Measurements from ENCODE around the gene WDFY2. TPM values are rescaled to one million over a fixed set of nuclear protein-coding genes. Genes with fewer than 3 reads are reported as not detected.

The WDFY2 gene
- polyA plus RNA-seq, 1 donor from 2014 or later, result 5.3 TPM

DNA sequence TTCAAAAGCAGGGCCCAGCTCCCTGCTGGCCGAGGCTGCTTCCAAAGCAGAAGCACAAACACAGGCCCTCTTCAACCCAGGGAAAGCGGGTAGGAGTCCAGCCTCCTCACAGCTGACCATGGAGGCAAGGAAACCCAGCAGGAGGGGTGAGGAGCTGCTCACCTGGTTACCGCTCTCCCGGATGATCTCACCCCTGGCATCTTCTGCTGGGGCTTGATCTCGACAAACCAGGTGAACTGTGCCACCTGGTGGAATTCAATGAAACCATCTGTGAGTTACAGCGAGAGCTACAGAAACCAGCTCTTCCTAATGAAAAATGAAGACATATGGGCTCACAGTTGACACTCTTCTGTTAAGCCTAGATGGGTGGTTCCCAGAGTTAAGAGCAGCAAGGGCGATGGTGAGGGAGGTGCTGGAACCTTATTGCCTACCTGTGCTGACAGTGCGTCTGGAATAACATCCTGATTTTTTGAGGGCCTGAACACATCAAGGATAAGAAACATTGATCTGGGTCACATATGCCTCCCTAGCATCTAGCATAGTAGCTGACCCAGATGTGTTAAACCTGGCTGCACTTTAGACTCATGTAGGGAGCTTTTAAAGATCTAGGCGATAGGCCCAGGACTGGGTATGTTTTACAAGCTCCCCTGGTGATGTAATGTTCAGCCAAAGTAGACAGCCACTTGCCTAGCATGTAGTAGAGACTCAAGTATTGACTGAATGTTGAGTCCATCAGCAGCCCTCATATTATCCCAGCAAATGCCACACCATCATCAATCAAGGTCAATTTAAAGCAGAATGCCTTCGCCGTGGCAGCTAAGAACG is 213.6 kb downstream of the WDFY2 start:
- Histone ChIP-seq H3K4me3 (ENCODE audit: low read length) (no peak overlapping the region), H4K20me1 (ENCODE audit: insufficient read depth) (no peaks in the 10 kb centered on the region), H3K79me2 (replicated peaks; ENCODE audit: insufficient read depth, low read length) (no peaks in the 10 kb centered on the region), H2AFZ (ENCODE audit: low read depth, low read length) (no peak overlapping the region), H3K9me3 (ENCODE audit: low read length) (no peaks in the 10 kb centered on the region), H3K36me3 (ENCODE audit: insufficient read depth, low read length) (no peaks in the 10 kb centered on the region), H3K27ac (ENCODE audit: low read length) (no peak overlapping the region), H3K9me2 (ENCODE audit: insufficient read depth, low read length) (no peaks in the 10 kb centered on the region), H3K4me2 (ENCODE audit: low read length) (no peak overlapping the region), H3F3A (ENCODE audit: insufficient read depth, low read length, poor library complexity, severe bottlenecking) (no peaks in the 10 kb centered on the region), H3K9ac (ENCODE audit: low read length) (no peak overlapping the region), H3K27me3 (ENCODE audit: insufficient read depth, low read depth, low read length) (no peaks in the 10 kb centered on the region)
- no peak for TF ChIP-seq MXI1 (conservative IDR thresholded peaks at IDR 0.05; ENCODE audit: poor library complexity, severe bottlenecking)
- TF ChIP-seq, protein P1, sequence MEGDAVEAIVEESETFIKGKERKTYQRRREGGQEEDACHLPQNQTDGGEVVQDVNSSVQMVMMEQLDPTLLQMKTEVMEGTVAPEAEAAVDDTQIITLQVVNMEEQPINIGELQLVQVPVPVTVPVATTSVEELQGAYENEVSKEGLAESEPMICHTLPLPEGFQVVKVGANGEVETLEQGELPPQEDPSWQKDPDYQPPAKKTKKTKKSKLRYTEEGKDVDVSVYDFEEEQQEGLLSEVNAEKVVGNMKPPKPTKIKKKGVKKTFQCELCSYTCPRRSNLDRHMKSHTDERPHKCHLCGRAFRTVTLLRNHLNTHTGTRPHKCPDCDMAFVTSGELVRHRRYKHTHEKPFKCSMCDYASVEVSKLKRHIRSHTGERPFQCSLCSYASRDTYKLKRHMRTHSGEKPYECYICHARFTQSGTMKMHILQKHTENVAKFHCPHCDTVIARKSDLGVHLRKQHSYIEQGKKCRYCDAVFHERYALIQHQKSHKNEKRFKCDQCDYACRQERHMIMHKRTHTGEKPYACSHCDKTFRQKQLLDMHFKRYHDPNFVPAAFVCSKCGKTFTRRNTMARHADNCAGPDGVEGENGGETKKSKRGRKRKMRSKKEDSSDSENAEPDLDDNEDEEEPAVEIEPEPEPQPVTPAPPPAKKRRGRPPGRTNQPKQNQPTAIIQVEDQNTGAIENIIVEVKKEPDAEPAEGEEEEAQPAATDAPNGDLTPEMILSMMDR (IDR thresholded peaks at IDR 0.05; ENCODE audit: poor library complexity, severe bottlenecking), result peak; percentile 90
- TF ChIP-seq TAF1 (IDR thresholded peaks at IDR 0.05; ENCODE audit: low read depth), result no peak
- peak; percentile 93 for TF ChIP-seq RAD21 (conservative IDR thresholded peaks at IDR 0.05)
- peak; percentile 96 for TF ChIP-seq SMC3 (conservative IDR thresholded peaks at IDR 0.05; ENCODE audit: poor library complexity)
- TF ChIP-seq EP300 (conservative IDR thresholded peaks at IDR 0.05; ENCODE audit: poor library complexity, severe bottlenecking), result peak; percentile 28
- no peak for TF ChIP-seq EZH2 (IDR thresholded peaks at IDR 0.05; ENCODE audit: borderline replicate concordance, insufficient read depth, low read length, poor library complexity, severe bottlenecking)
- TF ChIP-seq, protein P2, sequence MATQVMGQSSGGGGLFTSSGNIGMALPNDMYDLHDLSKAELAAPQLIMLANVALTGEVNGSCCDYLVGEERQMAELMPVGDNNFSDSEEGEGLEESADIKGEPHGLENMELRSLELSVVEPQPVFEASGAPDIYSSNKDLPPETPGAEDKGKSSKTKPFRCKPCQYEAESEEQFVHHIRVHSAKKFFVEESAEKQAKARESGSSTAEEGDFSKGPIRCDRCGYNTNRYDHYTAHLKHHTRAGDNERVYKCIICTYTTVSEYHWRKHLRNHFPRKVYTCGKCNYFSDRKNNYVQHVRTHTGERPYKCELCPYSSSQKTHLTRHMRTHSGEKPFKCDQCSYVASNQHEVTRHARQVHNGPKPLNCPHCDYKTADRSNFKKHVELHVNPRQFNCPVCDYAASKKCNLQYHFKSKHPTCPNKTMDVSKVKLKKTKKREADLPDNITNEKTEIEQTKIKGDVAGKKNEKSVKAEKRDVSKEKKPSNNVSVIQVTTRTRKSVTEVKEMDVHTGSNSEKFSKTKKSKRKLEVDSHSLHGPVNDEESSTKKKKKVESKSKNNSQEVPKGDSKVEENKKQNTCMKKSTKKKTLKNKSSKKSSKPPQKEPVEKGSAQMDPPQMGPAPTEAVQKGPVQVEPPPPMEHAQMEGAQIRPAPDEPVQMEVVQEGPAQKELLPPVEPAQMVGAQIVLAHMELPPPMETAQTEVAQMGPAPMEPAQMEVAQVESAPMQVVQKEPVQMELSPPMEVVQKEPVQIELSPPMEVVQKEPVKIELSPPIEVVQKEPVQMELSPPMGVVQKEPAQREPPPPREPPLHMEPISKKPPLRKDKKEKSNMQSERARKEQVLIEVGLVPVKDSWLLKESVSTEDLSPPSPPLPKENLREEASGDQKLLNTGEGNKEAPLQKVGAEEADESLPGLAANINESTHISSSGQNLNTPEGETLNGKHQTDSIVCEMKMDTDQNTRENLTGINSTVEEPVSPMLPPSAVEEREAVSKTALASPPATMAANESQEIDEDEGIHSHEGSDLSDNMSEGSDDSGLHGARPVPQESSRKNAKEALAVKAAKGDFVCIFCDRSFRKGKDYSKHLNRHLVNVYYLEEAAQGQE (IDR thresholded peaks at IDR 0.05; ENCODE audit: borderline replicate concordance), result no peak
- TF ChIP-seq POLR2AphosphoS5 (IDR thresholded peaks at IDR 0.05), result no peak

DNA sequence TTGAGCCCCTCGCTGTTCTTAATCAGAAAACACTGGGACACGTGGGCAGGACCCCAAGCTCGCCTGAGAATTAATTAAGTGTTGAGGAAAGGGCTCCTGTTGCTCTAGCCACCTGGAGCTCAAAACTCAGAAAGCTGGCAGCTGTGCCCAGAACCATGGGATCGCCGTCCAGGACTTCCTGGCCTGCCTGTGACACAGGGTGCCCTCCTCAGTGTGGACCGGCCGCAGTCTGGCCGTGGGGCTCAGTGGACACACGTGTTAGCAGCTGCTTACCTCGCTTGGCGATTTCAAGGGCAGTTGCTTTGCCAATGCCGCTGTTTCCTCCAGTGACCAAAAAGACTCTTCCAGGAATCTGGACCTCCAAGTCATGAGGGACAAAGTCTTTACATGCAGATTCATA is 215.0 kb downstream of the WDFY2 start:
- no peak overlapping the region for H3K4me2 ChIP-seq (ENCODE audit: low read length)
- no peak overlapping the region for H3K27ac ChIP-seq (ENCODE audit: low read length)

More for the DNA sequence above, 215.0 kb downstream of the WDFY2 start:
- no peaks in the 10 kb centered on the region for H3K9me3 ChIP-seq (ENCODE audit: low read length)
- no peaks in the 10 kb centered on the region for H3K27me3 ChIP-seq (ENCODE audit: insufficient read depth, low read depth, low read length)
- no peaks in the 10 kb centered on the region for H4K20me1 ChIP-seq (ENCODE audit: insufficient read depth)
- H3K9me2 ChIP-seq (ENCODE audit: insufficient read depth, low read length), result no peaks in the 10 kb centered on the region
- H3F3A ChIP-seq (ENCODE audit: insufficient read depth, low read length, poor library complexity, severe bottlenecking), result no peaks in the 10 kb centered on the region
- TF ChIP-seq TAF1 (IDR thresholded peaks at IDR 0.05; ENCODE audit: low read depth) (no peak), RAD21 (conservative IDR thresholded peaks at IDR 0.05) (no peak), POLR2AphosphoS5 (IDR thresholded peaks at IDR 0.05) (no peak), MXI1 (conservative IDR thresholded peaks at IDR 0.05; ENCODE audit: poor library complexity, severe bottlenecking) (no peak), SMC3 (conservative IDR thresholded peaks at IDR 0.05; ENCODE audit: poor library complexity) (no peak), EZH2 (IDR thresholded peaks at IDR 0.05; ENCODE audit: borderline replicate concordance, insufficient read depth, low read length, poor library complexity, severe bottlenecking) (no peak), EP300 (conservative IDR thresholded peaks at IDR 0.05; ENCODE audit: poor library complexity, severe bottlenecking) (no peak)
- TF ChIP-seq, protein P1 (IDR thresholded peaks at IDR 0.05; ENCODE audit: poor library complexity, severe bottlenecking), result no peak
- TF ChIP-seq, protein P2 (IDR thresholded peaks at IDR 0.05; ENCODE audit: borderline replicate concordance), result no peak
- no peak overlapping the region for H3K4me3 ChIP-seq (ENCODE audit: low read length)
- no peaks in the 10 kb centered on the region for H3K36me3 ChIP-seq (ENCODE audit: insufficient read depth, low read length)
- no peak overlapping the region for H3K9ac ChIP-seq (ENCODE audit: low read length)
- no peak overlapping the region for H2AFZ ChIP-seq (ENCODE audit: low read depth, low read length)
- H3K79me2 ChIP-seq (replicated peaks; ENCODE audit: insufficient read depth, low read length), result no peaks in the 10 kb centered on the region
